Keratinocyte (primary cell): ENCODE data around the gene ANKFN1.

ENCODE experiments used
- CTCF ChIP-seq, 3 experiments: IDR thresholded peaks in 1 of 3; conservative IDR thresholded peaks in 1 of 3; optimal IDR thresholded peaks in 1 of 3; 2 replicates in 2 of 3; 3 replicates in 1 of 3; pipeline versions ENCODE3 to v1.5.1; 2011; ENCODE audit warnings: low read length in 3 of 3, mild to moderate bottlenecking in 3 of 3, moderate library complexity in 2 of 3, control low read depth in 1 of 3, inconsistent platforms in 1 of 3; ENCODE audit not compliant: insufficient read depth in 2 of 3; ENCODE audit errors: extremely low read depth in 1 of 3
- EZH2 ChIP-seq: IDR thresholded peaks from one replicate; pipeline ENCODE4 v1.6.1; 2012; ENCODE audit warnings: inconsistent platforms, mild to moderate bottlenecking, low read length, moderate library complexity

DNA sequence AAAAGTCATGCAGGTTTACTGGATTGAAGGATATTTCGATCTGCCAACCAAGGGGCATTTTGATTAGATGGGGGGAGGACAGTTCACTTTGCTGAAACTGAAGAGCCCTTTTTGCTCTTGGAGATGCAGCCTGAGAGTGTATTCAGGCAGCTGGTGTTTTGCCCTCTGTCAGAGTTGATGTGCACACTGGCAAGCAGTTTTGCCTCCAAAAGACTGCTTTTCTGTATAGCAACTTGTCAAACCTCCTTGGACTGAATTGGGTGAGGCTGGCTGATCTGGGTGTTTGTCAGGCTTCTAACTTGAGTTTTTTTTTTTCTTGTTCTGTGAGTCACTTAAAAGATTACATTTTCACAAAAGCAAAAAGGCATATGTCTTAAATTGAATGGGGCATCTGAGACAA, 22.6 kb upstream of the ANKFN1 start:
- TF ChIP-seq CTCF (optimal IDR thresholded peaks at IDR 0.05 in 1 of 3, IDR thresholded peaks at IDR 0.05 in 1 of 3, conservative IDR thresholded peaks at IDR 0.05 in 1 of 3; ENCODE audit: extremely low read depth in 1 of 3, insufficient read depth in 2 of 3, low read length in 3 of 3) (no peak), EZH2 (no peak)
